Skeletal muscle satellite cell (primary cell): ENCODE results near the gene KIF25.

Experiments
- H3K27me3 ChIP-seq: 2 replicates; pipeline ENCODE4 v1.7.0; 2013; ENCODE audit warnings: low read length; ENCODE audit not compliant: control insufficient read depth, insufficient read depth
- H3K36me3 ChIP-seq: 2 replicates; pipeline ENCODE4 v1.7.0; 2013; ENCODE audit warnings: mild to moderate bottlenecking, control low read depth, low read length; ENCODE audit not compliant: insufficient read depth
- H3K4me1 ChIP-seq: 2 replicates; pipeline ENCODE4 v1.7.0; 2013; ENCODE audit warnings: low read length; ENCODE audit not compliant: control insufficient read depth, insufficient read depth
- H3K4me2 ChIP-seq: 2 replicates; pipeline ENCODE4 v1.7.0; 2013; ENCODE audit warnings: mild to moderate bottlenecking, low read length
- H3K4me3 ChIP-seq: 2 replicates; pipeline ENCODE4 v1.7.0; 2013; ENCODE audit warnings: low read length
- H3K9ac ChIP-seq: 2 replicates; pipeline ENCODE4 v1.7.0; 2013; ENCODE audit warnings: mild to moderate bottlenecking, low read depth, low read length, moderate library complexity
- H3K9me3 ChIP-seq: replicated peaks from 2 replicates; pipeline ENCODE4 v1.7.0; 2013; ENCODE audit warnings: mild to moderate bottlenecking, control low read depth, low read length

The KIF25 gene

DNA sequence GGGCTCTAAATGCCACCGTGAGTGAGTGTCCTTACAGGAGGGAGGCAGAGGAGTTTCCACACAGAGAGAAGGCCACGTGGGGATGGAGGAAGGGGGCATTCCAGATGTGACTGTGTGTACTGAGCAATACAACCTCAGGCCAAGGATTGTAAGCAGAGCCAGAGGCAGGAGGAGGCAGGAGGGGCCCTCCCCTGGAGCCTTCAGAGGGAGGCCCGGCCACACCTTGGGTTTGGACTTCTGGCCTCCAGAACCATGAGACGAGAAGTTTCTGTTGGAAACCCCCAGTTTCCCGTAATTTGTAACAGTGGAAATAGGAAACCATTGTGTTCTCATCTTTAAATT lies 9.3 kb upstream of the KIF25 start:
- Histone ChIP-seq H3K36me3 (no peaks in the 10 kb centered on the region), H3K4me2 (no peak overlapping the region), H3K9ac (no peak overlapping the region), H3K4me1 (no peaks in the 10 kb centered on the region), H3K4me3 (no peak overlapping the region), H3K9me3 (no peaks in the 10 kb centered on the region), H3K27me3 (no peaks in the 10 kb centered on the region)

DNA sequence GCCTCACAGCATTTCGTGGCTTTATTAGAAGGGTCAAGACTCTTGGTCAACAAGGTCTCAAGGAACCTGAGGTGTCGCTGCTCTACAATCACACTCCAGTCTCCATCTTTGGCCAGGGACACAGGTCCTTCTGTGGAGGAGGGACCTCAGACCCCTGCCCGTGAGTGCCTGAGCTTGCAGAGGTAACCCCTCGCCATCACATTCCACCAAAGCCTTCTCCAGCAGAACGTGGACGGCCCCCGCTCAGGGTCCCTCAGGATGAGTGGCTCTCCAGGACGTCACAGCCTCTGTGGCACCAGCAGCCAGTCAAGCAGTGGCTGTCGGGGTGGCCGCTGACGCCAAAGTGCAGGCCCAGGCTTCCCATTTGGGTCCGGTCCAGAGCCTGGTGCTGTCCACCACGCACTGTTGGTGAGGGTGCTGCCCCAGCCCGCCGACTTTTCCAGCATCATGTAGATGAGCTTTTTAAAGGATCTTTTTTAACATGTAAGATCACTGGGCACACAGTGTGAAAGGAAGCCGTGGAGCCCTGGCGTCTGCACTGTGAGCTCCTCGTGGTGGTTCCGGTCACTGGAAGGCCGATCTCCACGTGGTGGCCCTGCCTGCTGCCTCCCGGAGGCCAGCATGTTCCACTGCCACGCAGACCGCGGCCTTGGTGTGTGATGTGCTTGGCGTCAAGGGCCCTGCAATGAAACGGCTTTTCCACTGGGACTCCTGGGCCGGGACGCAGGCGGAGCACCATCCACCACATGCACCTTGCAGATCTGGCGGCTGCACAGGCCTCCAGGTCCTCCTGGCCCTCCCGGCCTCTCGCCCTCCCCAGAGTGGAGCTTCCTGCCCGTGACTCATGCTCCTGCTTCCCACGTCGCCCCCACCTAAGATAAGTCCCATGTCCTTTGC lies 8.3 kb upstream of the KIF25 start:
- no peaks in the 10 kb centered on the region for H3K4me1 ChIP-seq
- H3K27me3 ChIP-seq = no peaks in the 10 kb centered on the region
- no peak overlapping the region for H3K9ac ChIP-seq
- H3K36me3 ChIP-seq = no peaks in the 10 kb centered on the region
- H3K4me2 ChIP-seq = no peak overlapping the region
- no peaks in the 10 kb centered on the region for H3K9me3 ChIP-seq
- H3K4me3 ChIP-seq = no peak overlapping the region

DNA sequence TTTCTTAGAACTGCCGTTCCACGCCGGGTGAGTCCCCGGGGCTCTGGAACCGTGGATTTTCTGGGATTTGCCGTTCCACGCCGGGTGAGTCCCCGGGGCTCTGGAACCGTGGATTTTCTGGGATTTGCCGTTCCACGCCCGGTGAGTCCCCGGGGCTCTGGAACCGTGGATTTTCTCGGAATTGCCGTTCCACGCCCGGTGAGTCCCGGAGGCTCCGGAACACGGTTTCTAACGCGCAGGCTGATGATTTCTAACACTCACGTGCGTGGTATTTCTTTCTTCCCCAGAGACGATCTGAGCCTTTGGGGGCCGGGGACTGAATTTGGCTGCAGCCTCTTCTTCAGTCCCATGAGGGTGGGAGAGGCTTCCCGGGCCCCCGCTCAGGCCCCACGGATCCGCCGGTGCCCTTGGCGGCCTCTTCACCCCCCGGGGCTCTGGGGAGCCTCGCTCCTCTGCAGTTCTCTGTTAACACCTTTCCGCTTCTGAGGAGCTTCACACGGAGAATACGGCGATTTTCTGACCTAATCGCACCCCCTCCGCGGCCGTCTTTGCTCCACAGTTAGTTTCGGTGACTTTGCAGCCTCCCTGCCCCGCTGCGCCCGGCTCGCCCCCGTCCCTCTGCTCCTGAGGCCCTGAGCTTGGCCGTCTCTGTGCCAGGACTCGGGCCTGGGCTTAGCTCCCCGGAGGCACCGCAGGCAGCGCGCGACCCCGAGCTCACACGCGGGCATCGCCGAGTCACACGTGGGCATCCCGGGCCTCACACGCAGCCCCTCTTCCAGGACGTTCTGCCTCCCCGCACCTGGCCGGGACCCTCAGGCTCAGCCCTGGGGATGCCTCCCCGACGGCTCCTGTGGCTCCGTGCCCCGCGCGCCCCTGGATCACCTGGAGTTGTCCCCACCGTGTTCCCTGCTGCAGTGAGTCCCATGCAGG lies 7.2 kb upstream of the KIF25 start:
- H3K4me1 ChIP-seq = no peaks in the 10 kb centered on the region
- no peaks in the 10 kb centered on the region for H3K9me3 ChIP-seq
- no peaks in the 10 kb centered on the region for H3K27me3 ChIP-seq
- H3K36me3 ChIP-seq = no peaks in the 10 kb centered on the region
- H3K9ac ChIP-seq = no peak overlapping the region
- no peak overlapping the region for H3K4me3 ChIP-seq
- H3K4me2 ChIP-seq = no peak overlapping the region

DNA sequence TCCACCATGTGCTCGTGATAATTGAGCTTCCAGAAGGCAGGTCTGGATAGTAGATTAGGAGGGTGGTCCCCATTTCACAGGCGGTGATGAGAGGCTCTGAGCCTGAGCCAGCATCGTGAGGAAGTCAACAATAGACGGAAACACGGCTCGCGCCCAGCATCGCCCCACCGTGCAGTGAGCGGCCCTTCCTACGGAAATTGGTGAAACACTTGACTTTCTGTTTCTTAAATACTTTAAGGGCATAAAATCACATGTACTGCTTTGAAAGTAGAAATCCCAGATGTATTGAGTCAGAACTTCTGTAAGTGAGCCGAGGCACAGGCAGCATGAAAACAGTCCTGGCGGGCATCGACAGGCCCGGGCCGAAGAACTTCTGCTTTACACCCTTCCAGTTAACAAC lies 4.3 kb upstream of the KIF25 start:
- no peak overlapping the region for H3K9ac ChIP-seq
- H3K4me3 ChIP-seq = no peak overlapping the region
- no peak overlapping the region for H3K4me2 ChIP-seq
- H3K9me3 ChIP-seq = no peaks in the 10 kb centered on the region
- peaks cover 7% of the 10 kb centered on the region for H3K27me3 ChIP-seq
- no peaks in the 10 kb centered on the region for H3K4me1 ChIP-seq
- no peaks in the 10 kb centered on the region for H3K36me3 ChIP-seq

DNA sequence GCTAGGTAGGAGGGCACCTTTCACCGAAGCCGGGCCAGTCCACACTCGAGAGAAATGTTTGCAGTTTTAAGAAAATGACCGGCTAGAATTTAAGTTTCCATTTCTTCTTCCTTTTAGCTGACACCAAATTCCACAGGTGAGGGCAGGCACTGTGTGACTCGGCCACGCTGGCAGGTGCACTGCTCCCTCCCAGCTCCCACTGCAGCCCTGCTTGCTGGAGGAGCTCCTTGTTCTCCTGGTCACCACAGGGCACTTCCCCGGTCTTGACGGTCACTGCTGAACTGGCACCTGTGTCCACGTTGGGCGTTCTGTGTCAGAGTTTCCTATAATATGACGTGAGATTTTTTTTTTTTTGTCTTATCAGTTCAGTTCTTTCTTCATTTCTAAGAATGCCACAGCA lies 3.6 kb upstream of the KIF25 start:
- no peaks in the 10 kb centered on the region for H3K4me1 ChIP-seq
- H3K27me3 ChIP-seq = peaks cover 12% of the 10 kb centered on the region
- H3K9ac ChIP-seq = no peak overlapping the region
- H3K4me2 ChIP-seq = no peak overlapping the region
- no peak overlapping the region for H3K4me3 ChIP-seq
- no peaks in the 10 kb centered on the region for H3K36me3 ChIP-seq
- H3K9me3 ChIP-seq = no peaks in the 10 kb centered on the region

DNA sequence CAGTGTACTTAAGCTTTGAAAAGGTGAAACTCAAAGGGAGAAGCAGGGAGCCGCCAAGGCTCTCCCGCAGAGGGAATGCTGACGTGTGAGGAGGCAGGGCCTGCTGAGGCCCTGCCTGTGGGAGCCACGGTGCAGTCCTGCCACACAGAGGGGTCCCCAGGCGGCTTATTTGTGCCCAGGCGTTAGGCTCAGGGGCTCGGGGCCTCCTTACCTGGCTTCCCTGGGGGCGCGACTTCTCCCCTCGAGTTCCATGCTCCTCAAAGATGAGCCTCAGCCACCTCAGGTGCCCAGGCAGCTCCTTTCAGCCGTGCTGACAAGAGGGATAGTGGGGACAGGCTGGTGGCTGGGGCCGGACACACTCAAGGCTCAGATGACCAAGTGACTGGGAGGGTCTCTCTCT lies 2.2 kb upstream of the KIF25 start:
- H3K9me3 ChIP-seq = no peaks in the 10 kb centered on the region
- H3K4me1 ChIP-seq = no peaks in the 10 kb centered on the region
- no peak overlapping the region for H3K9ac ChIP-seq
- no peak overlapping the region for H3K4me2 ChIP-seq
- H3K36me3 ChIP-seq = no peaks in the 10 kb centered on the region
- no peak overlapping the region for H3K4me3 ChIP-seq
- H3K27me3 ChIP-seq = peaks cover 17% of the 10 kb centered on the region

DNA sequence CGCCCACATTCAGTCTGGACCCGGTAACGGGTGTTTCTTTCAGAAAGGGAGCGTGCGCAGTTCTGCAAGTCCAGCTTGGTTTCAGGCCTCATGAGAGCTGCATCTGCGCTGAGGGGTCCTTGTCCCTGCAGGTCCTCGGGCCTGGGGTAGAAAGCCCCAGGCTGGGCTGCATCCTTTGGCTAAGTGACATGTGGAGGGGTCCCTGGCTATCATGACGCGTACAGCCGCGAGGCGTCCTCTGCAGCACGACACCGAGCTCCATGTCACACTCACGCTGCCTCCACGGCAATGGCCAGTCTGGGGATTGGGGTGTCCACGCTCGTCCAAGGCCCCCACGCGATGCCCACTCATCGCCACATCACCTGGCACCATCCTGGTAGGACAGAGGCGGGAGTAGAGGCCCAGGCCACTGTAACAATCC lies 1.7 kb upstream of the KIF25 start:
- Histone ChIP-seq H3K4me2 (no peak overlapping the region), H3K9ac (no peak overlapping the region), H3K4me1 (no peaks in the 10 kb centered on the region), H3K4me3 (no peak overlapping the region), H3K36me3 (no peaks in the 10 kb centered on the region), H3K27me3 (peaks cover 17% of the 10 kb centered on the region), H3K9me3 (no peaks in the 10 kb centered on the region)

DNA sequence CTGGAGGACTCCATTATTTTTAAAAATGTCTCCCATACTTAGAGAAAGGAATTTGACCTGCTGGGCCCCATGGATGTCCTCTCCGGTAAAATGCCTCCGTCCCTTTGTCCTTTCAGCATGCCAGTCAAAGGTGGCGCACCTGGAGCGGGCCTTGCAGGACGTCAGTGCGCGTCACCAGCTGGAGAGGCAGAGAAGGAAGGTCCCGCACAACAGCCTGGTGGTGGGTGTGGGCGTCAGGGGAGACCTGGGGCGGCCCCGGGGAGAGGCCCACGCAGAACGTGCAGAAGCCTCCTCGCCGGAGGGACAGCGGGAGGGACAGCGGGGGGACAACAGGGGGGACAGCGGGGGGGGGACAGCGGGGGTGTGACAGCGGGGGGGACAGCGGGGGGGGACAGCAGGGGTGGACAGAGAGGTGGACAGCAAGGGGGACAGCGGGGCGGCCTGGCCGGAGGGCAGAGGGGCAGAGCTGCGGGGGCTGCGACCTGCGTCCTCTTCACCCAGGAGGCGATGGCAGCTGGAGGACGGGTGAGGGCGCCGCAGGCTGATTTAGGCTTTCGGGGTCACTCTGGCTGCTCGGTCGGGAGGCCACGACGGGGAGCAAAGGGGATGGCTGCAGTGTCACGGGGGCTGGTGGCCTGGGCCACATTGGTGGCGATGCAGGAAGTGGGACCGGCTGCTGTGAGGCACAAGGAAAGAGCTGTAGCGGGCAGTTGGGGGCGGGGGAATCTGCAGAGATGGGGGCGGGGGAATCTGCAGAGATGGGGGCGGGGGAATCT lies 859 bp upstream of the KIF25 start:
- H3K9me3 ChIP-seq = no peaks in the 10 kb centered on the region
- H3K27me3 ChIP-seq = peaks cover 17% of the 10 kb centered on the region
- H3K36me3 ChIP-seq = no peaks in the 10 kb centered on the region
- no peak overlapping the region for H3K4me3 ChIP-seq
- no peak overlapping the region for H3K9ac ChIP-seq
- no peaks in the 10 kb centered on the region for H3K4me1 ChIP-seq
- no peak overlapping the region for H3K4me2 ChIP-seq

DNA sequence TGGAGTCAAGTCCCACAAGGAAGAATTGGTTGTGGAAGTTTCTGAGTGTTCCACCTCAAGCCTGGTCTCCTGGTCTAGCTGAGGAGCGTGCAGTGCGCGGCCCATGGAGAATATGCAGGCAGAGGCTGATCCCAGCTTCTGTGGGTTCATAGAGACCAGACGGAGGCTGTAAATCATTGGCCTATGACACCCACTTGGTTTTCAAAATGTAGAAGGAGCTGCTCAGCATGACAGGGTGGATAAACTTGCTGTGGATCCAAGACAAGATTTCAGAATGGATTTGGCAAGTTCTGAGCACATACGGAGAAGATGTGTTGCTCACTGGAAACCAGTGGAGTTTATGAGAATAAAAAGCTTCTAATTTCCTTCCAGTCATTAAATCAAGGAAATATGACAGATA lies 744 bp downstream of the KIF25 start:
- Histone ChIP-seq H3K4me3 (no peak overlapping the region), H3K4me2 (no peak overlapping the region), H3K36me3 (no peaks in the 10 kb centered on the region), H3K9ac (no peak overlapping the region), H3K9me3 (no peaks in the 10 kb centered on the region), H3K27me3 (peaks cover 20% of the 10 kb centered on the region), H3K4me1 (no peaks in the 10 kb centered on the region)

DNA sequence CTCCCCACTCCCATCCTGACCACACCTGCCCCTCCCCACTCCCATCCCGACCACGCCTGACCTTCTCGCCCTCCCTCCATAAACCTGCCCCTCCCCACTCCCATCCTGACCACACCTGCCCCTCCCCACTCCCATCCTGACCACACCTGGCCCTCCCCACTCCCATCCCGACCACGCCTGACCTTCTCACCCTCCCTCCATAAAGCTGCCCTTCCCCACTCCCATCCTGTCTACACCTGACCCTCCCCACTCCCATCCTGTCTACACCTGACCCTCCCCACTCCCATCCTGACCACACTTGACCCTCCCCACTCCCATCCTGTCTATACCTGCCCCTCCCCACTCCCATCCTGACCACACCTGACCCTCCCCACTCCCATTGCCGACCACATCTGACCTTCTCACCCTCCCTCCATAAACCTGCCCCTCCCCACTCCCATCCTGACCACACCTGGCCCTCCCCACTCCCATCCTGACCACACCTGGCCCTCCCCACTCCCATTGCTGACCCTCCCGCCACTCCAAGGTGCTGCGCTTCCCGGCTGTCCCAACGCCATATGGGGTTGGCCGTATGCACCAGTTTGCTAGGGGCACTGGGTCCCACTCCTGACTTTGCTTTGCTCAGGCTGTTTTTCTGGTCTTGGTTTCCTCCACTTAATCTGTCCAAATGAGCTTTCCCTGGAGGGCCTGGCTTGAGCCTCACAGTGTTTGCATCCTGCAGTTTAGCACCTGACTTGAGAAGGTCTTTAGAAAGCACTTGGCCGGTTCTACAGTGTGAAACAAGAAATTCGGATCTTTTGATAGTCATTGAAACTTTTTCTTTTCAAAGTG lies 2.9 kb downstream of the KIF25 start:
- Histone ChIP-seq H3K27me3 (peaks cover 29% of the 10 kb centered on the region), H3K4me2 (no peak overlapping the region), H3K4me1 (no peaks in the 10 kb centered on the region), H3K4me3 (no peak overlapping the region), H3K36me3 (no peaks in the 10 kb centered on the region), H3K9me3 (no peaks in the 10 kb centered on the region), H3K9ac (no peak overlapping the region)

DNA sequence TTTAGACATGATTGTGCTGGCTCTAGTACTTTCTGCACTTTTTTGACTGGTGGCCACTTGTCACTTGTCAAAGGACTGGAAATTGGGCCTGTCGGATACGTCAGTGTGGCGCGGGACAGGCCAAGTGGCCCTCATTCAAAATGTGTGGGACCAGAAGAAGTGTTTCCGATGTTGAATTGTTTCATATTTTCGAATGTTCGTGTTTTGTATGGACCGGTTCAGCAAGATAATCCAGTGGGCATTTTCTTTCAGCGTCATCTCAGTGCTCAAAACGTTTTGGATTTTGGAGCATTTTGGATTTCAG lies 3.5 kb downstream of the KIF25 start:
- H3K4me3 ChIP-seq = no peak overlapping the region
- H3K9ac ChIP-seq = no peak overlapping the region
- H3K36me3 ChIP-seq = no peaks in the 10 kb centered on the region
- H3K4me1 ChIP-seq = no peaks in the 10 kb centered on the region
- no peak overlapping the region for H3K4me2 ChIP-seq
- no peaks in the 10 kb centered on the region for H3K9me3 ChIP-seq
- H3K27me3 ChIP-seq = peaks cover 29% of the 10 kb centered on the region
